ENCODE results near the gene BLTP2.
A peak's percentile ranks its signal among the peaks of the same experiment; 100 is the strongest.
"Not testable (repeated sequence)": the region's sequence is repeated elsewhere in the genome, so short reads cannot be mapped to it uniquely, and the experiment has no call there.

Gene BLTP2

GRCh38 chr17:28663723-28664122 lies 18.8 kb upstream of the BLTP2 start:
- in situ Hi-C loops (cut with HindIII; ENCODE audit: low sequenced_read_pairs): no loop called here
- TF ChIP-seq, protein P1, sequence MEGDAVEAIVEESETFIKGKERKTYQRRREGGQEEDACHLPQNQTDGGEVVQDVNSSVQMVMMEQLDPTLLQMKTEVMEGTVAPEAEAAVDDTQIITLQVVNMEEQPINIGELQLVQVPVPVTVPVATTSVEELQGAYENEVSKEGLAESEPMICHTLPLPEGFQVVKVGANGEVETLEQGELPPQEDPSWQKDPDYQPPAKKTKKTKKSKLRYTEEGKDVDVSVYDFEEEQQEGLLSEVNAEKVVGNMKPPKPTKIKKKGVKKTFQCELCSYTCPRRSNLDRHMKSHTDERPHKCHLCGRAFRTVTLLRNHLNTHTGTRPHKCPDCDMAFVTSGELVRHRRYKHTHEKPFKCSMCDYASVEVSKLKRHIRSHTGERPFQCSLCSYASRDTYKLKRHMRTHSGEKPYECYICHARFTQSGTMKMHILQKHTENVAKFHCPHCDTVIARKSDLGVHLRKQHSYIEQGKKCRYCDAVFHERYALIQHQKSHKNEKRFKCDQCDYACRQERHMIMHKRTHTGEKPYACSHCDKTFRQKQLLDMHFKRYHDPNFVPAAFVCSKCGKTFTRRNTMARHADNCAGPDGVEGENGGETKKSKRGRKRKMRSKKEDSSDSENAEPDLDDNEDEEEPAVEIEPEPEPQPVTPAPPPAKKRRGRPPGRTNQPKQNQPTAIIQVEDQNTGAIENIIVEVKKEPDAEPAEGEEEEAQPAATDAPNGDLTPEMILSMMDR (IDR thresholded peaks at IDR 0.05; ENCODE audit: low read depth, low read length, missing control alignments): no peak
- no peak for DNase-seq (ENCODE audit: low read depth)
- H3K4me3 ChIP-seq (ENCODE audit: low read depth, low read length): no peak overlapping the region

GRCh38 chr17:28662527-28662829 lies 17.5 kb upstream of the BLTP2 start:
- TF ChIP-seq, protein P1 (IDR thresholded peaks at IDR 0.05; ENCODE audit: low read depth, low read length, missing control alignments): no peak
- H3K4me3 ChIP-seq (ENCODE audit: low read depth, low read length): peak overlapping the region; percentile 96
- in situ Hi-C loops (cut with HindIII; ENCODE audit: low sequenced_read_pairs): no loop called here
- no peak for DNase-seq (ENCODE audit: low read depth)

GRCh38 chr17:28661635-28662526 lies 16.9 kb upstream of the BLTP2 start, which contains the start of the genes SDF2 and SUPT6H:
TSS of gene SDF2 (minus strand) at chr17:28661906. CDS start at chr17:28661876, 30 bp downstream.
TSS of gene SUPT6H (plus strand) at chr17:28662205. CDS start at chr17:28673402, 11,197 bp downstream.
- TF ChIP-seq, protein P1 (IDR thresholded peaks at IDR 0.05; ENCODE audit: low read depth, low read length, missing control alignments): no peak
- peak within 1 kb of the TSS; percentile 96 for H3K4me3 ChIP-seq (ENCODE audit: low read depth, low read length)
- in situ Hi-C loops (cut with HindIII; ENCODE audit: low sequenced_read_pairs): no loop called here
- peak; percentile 61 for DNase-seq (ENCODE audit: low read depth)

DNA sequence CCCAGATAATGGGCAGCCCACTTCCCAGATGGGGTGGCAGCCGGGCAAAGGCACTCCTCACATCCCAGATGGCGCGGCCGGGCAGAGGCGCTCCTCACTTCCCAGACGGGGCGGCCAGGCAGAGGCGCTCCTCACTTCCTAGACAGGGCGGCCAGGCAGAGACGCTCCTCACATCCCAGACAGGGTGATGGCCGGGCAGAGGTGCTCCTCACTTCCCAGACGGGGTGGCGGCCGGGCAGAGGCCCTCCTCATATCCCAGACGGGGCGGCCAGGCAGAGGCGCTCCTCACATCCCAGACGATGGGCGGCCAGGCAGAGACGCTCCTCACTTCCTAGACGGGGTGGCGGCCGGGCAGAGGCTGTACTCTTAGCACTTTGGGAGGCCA lies 14.5 kb upstream of the BLTP2 start:
- DNase-seq (ENCODE audit: low read depth); H3K4me3 ChIP-seq (ENCODE audit: low read depth, low read length); in situ Hi-C loops (cut with HindIII; ENCODE audit: low sequenced_read_pairs): not testable (repeated sequence)

- in situ Hi-C loops (cut with HindIII; ENCODE audit: low sequenced_read_pairs); DNase-seq (ENCODE audit: low read depth): not testable (repeated sequence)
Observed at GRCh38 chr17:28658766-28659496, 14.0 kb upstream of the BLTP2 start.

DNA sequence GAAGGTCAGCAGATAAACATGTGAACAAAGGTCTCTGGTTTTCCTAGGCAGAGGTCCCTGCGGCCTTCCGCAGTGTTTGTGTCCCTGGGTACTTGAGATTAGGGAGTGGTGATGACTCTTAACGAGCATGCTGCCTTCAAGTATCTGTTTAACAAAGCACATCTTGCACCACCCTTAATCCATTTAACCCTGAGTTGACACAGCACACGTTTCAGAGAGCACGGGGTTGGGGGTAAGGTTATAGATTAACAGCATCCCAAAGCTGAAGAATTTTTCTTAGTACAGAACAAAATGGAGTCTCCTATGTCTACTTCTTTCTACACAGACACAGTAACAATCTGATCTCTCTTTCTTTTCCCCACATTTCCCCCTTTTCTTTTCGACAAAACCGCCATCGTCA lies 13.4 kb upstream of the BLTP2 start:
- DNase-seq (ENCODE audit: low read depth); in situ Hi-C loops (cut with HindIII; ENCODE audit: low sequenced_read_pairs); H3K4me3 ChIP-seq (ENCODE audit: low read depth, low read length): not testable (repeated sequence)

More at GRCh38 chr17:28658766-28659496, 14.0 kb upstream of the BLTP2 start:
- H3K4me3 ChIP-seq (ENCODE audit: low read depth, low read length): not testable (repeated sequence)

DNA sequence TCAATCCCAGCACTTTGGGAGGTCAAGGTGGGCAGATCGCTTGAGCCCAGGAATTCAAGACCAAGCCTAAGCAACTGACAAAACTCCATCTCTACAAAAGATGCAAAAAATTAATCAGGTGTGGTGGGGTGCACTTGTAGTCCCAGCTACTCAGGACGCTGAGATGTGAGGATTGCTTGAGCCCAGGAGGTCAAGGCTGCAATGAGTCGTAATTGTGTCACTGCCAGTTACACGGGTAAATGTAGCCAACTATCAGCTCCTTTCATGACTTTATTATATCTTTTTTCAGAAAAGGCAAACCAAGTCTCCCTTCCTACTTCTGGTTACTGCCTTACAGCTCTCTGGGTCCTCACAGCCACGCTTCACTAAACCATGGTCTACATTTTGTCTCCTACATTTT lies 12.8 kb upstream of the BLTP2 start:
- in situ Hi-C loops (cut with HindIII; ENCODE audit: low sequenced_read_pairs): no loop called here
- TF ChIP-seq, protein P1 (IDR thresholded peaks at IDR 0.05; ENCODE audit: low read depth, low read length, missing control alignments): no peak
- no peak for DNase-seq (ENCODE audit: low read depth)
- no peak overlapping the region for H3K4me3 ChIP-seq (ENCODE audit: low read depth, low read length)

DNA sequence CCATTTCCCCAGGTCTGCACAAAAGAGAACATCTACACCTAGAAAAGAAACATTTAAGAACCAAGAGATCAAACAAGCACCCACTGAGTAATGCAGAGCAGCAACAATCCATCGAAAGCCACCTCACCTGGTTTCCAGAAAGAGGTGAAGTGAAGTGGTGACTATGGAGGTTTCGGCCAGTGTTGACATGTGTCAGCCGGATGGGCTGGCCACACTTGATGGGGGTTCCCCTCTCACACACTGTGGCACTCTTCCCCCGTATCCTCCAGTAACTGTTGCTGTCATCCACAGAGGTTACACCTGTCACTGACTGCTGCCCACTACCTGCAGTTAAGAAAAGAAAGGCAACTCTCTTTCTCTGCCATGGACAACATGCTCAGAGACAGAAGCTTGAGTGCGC lies 10.2 kb upstream of the BLTP2 start:
- DNase-seq (ENCODE audit: low read depth): no peak
- TF ChIP-seq, protein P1 (IDR thresholded peaks at IDR 0.05; ENCODE audit: low read depth, low read length, missing control alignments): no peak
- in situ Hi-C loops (cut with HindIII; ENCODE audit: low sequenced_read_pairs): no loop called here
- H3K4me3 ChIP-seq (ENCODE audit: low read depth, low read length): no peak overlapping the region

Measured in astrocyte of the cerebellum (primary cell).